DMS 273 (cell line): Measurements from ENCODE around the gene C2CD5.
A peak's percentile ranks its signal among the peaks of the same experiment; 100 is the strongest.
"Not testable (repeated sequence)": the region's sequence is repeated elsewhere in the genome, so short reads cannot be mapped to it uniquely, and the experiment has no call there.

Source experiments
- DNase-seq: peaks from one replicate; lab custom pipeline; 2025; ENCODE audit not compliant: unreplicated experiment; lab: John Stamatoyannopoulos, UW

The C2CD5 gene

DNA sequence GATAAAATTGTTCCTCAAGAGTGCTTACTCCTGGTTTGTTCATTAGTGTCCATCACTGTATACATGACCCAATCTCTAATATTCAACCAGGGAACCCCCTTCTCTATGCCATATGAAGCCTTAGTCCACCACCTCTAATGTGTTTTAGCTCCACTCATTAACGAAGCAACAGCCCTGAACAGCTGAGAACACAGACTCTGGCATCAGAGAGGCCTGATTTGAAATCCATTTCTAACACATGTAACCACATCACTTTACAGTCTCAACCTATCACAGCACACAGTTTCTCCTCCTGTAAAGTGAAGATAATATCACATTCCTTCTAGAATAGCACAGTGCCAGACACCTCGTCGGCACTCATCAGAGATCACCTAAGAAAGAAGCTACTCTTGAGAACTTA lies 64.3 kb downstream of the C2CD5 start:
- no peak for DNase-seq

DNA sequence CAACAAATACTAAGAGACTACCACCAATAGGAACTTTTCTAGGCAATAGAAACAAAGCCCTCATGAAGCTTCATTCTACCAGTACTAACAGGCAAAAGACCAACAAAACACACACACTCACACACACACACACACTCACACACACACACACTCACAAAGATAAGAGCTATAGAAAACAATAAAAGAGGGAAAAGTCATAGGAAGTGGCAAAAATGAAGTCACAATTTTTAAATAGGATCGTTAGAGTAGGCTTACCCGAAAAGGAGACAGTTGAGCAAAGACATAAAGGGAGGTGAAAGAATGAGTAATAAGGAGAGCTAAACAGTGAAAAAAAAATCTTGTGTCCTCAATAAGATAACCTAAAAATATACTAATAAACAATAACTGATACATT lies 66.5 kb downstream of the C2CD5 start:
- DNase-seq: no peak

DNA sequence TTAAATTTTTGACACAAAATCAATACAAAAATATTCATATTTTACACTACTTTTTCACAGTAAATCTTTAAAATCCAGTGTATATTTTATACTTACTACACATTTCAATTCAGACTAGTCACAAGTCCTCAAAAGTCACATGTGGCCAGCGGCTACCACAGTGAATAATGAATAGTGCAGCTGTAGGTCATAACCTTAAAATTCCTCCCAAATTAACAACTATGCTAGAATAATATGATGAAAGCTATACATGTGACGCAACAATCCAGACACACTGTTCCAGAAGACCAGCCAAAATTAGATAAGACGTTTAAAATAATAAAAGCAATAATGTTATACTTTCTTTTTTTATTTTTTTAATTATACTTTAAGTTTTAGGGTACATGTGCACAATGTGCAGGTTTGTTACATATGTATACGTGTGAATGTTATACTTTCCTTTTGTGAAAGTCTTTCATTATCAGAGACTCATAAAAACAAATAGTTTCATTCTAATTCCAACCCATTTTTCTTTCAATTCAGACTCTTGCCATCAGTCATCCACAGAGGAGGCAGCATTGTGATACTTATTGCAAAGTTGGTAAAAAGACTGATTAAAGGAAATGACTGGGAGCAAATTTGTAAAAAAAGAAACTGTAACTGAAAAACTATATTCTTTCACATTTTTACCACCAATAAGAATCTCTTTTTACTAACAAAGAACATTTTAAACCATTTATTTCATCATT lies 67.0 kb downstream of the C2CD5 start:
- DNase-seq: no peak

DNA sequence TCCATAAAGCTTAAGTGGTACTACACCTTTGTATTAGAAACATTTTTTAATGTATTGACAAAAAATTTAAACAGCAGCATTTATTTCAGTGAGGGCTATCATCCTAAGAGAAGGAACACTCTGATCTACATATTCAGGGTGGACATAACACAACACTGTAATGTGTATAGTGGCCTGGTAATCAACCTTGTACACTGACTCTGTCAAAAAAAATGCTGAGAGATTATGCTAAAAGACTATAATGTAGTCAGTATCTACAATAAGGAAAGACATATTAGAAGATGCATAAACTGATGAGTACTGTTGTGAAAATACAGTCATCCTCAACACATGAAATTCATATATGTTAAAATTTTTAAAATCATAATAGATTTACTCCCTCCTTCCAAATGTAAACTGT lies 68.2 kb downstream of the C2CD5 start:
- DNase-seq: no peak

DNA sequence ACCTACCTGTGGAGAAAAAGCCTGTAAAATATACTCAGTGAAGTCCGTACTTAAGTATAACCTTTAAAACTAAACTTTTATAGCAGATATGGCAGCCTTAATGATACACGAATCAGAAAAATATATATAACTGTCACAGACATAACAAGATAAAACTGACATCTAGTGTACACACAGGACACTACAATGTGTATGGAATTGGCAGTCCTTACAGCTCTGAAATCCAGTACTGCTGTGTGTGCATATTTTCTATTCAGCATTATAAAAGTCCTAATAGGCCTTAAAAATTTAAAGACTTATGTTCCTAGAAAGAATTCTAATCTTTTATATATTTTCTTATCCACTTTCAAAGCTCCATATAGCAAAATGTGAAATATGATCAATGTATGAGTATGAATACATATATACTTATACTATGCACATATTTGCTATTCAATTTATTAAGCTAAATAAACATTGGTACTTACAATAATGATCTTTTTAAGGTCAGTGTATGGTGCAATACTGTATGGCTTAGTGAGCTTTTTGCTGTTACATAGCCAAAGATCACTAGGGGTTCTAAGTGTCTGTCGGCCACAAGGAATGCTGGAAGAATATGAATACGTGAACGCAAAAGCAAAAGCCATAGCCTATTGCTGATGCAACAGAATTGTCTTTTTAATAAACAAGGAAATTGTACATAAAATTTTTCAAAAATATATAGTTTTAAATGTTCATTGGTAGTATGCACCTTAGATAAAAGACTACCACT lies 69.2 kb downstream of the C2CD5 start:
- no peak for DNase-seq

DNA sequence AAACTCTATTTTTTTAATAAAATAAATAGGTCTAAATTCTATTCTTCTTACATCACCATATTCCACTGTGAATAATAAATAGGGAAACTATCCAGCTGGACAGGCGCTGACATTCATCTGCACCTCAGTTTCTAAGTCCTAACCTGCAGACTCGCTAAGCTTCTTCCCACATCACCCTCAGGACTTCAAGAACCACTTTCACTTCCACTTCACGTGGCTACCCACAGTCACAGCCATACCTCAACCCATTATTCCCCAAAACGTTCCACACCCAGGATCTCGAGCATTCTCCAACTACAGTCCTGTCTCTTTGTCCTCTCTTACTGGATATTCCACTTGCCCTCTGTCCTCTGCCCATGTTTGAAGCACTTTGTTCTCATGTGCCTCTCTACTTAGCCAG lies 71.1 kb downstream of the C2CD5 start:
- DNase-seq: no peak

DNA sequence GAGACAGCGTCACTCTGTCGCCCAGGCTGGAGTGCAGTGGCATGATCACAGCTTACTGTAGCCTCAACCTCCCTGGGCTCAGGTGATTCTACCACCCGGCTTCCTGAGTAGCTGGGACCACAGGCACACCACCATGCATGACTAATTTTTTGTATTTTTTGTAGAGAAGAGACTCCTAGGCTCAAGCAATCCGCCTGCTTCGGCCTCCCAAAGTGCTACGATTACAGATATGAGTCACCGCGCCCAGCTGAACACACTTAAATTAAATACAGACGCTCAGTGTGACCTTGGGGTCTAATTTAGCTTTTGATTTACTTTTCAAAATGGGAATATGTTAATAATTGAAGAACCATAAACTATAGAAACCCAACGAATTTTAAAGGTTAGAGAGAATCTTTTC lies 77.2 kb downstream of the C2CD5 start:
- DNase-seq: no peak

DNA sequence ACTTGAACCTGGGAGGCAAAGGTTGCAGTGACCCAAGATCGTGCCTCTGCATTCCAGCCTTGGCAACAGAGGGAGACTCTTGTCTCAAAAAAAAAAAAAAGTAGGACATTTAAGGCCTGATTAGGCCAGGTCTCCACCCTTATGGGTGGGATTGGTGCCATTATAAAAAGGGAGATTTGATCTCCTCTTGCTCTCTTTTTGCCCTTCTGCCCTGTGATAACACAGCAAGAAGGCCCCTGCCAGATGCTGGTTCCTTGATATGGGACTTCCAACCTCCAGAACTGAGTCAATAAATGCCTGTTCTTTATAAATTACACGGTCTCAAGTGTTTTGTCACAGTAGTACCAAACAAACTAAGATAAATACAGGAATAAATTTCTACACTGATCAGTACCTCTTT lies 81.0 kb downstream of the C2CD5 start:
- DNase-seq: no peak

DNA sequence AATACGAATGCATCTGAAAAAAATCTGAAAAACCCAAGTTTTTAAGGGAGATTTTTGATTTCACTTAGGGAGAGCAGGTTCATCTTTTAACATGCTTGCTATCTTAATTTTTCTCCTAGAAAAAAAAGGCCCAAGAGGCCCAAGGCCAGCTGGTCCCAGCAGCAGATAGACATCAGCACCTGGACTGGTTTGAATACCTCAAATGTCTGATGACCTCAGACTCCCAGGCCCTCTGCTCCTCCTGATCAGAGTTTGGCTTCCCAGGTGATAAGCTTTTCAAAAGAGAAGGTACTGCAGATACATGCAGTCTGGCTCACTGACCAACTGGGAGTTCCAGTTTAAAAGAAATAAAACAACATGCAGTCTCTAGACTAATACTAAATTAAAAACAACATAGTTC lies 82.6 kb downstream of the C2CD5 start:
- no peak for DNase-seq

DNA sequence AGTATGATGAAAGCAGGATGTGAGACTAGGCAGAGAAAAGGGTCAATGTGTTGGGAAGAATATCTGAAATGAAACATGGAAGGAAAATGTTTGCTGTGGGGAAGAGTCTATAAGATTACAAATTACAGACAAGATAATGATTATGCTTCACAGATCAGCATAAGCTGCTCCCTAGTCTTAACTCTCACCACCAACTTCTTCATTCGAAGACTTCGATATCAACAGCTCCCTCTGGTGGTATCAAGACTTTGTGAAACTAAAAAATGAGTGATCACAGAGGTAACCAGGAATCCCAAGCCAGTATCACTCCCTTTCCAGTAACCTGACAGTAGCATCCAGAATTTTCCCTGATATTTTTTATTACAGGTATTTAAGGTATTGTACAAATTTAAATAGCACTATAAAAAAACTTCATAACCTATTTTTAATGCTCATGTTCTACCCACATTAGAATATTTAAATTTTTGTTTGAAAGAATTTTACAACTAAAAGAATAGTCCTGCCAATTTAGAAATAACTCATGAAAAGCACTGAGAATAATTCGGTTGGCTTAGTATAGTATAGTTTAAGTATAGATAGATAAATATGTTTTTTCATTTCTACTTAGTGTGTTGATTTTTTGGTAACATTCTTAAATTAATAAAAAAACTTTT lies 84.4 kb downstream of the C2CD5 start:
- DNase-seq: peak; percentile 74

DNA sequence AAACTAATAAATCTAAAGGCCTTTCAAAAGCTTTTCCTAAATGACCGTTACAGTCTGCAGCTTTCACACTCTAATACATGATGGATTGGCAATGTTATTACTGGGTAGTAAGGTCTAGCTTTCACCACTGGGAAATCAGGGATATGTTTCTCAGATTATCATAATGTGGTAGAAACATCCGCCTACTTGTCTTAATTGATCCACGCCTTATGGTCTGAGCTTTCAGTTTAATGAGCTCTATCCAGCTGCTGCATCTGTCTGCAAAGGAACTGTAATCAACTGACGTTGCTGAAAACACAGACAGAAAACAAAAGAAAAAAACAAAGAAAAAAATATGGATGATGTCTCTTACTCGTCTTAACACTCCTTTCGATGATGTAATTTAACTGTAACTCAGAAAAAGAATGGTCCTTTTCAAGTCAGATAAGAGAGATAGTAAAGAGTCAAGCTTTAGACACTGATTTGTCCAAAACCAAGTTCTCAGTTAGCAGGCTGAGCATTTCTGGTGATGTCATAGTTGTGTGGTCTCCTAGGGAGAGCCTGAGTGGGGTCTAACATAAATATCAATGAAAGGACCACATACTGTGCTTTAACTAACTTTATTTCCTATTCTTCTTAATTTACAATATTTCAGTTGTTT lies 85.9 kb downstream of the C2CD5 start:
- peak; percentile 66 for DNase-seq

DNA sequence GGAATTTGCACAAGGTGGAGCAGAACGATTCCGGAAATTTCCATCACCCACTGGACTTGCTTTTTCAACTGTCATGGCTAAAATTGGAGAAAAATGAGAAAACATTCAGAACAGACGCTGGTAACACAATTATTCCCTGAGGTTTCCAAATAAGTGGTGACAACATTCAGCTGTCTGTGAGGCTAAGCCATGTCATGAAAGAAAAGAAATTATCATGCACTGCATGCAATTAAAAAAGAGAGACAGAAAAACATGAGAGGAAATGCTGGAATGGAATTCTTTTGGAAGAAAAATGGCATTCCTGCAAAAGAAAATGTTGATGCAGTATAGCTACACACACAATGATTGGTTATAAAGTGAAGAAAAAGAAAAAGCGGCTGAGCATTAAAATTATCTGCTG lies 87.3 kb downstream of the C2CD5 start:
- DNase-seq: no peak

DNA sequence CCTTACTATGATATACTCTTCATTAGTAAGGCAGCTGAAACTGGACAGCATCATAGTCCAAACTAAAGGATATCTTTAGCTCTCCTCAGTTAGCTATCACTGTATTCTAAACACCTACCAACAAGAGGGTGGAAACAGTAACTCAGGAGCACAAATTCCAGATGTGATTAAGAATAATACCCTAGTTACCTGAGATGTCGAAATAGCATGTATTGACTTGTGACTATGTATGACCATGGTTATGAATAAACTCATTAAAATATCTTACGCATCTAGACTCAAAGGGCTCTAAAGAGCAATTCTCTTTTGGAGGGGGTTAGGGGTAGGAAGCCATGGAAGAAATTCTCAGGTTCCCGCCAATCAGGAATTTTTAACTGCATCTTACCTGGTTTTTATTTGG lies 90.8 kb downstream of the C2CD5 start:
- DNase-seq: no peak

DNA sequence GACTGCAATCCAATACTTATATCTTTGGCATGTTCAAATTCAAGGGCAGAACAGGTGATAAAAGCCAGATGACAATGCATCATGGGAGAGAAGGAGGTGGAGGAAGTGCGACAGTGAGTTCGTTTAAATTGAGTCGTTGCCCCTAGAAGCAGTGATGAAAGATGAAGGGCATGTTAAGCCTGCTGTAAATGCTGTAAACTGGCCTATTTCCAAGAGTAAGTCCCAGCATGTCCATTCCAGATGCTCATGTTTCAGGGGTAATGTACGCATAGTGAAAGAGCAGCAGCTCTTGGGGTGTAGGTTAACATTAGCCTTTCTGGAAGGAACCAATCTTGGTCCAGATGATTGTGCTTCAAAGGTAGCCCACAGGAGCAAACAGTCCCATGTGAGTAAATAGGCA lies 97.1 kb downstream of the C2CD5 start:
- DNase-seq: peak; percentile 73

DNA sequence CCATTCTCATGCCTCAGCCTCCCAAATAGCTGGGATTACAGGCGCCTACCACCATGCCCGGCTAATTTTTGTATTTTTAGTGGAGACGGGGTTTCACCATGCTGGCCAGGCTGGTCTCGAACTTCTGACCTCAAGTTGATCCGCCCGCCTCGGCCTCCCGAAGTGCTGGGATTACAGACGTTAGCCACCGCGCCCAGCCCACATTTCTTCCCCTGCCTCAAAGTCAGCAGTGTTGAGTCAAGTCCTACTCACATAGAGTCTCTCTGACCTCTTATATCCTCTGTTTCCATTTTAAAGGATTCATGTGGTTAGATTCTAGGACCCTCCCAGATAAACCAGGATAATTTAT lies 100.1 kb downstream of the C2CD5 start:
- not testable (repeated sequence) for DNase-seq

DNA sequence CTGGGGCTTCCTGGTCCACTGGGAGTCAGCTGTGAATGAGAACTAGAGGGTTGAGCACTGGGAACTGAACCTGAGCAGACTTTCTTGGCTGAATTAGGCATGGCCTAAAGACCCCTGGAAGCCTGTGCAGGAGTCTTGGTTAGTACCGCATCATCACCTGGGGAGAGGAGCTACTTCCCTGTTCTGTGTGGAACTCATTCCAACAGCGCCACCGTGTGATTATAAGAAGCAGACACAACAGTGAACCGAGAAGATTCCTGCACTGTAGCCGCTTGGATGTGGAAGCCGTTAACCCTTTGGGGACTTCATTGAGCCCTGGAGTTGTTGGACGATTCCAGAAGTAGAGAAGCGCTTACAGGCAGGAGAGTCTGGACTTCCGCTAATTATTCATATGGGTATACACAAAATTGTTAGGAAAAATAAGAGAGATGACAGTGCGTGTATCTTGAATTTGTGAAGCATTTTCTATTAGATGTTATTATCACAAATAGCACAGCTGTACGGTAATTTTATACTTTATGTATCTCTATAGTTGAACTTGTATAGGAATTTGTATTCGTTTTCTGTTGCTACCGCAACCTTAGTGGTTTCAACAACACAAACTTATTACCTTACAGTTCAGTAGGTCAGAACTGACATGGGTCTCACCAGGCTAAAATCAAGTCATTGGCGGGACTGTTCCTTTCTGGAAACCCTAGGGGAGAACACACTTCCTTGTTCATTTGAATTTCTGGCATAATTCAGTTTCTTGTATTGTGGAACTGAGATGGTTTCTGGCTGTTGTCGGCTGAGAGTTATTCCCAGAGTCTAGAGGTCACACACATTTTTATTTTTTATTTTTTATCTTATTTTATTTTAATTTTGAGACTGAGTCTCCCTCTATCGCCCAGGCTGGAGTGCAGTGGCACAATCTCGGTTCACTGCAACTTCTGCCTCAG lies 100.7 kb downstream of the C2CD5 start:
- DNase-seq: peak; percentile 82

DNA sequence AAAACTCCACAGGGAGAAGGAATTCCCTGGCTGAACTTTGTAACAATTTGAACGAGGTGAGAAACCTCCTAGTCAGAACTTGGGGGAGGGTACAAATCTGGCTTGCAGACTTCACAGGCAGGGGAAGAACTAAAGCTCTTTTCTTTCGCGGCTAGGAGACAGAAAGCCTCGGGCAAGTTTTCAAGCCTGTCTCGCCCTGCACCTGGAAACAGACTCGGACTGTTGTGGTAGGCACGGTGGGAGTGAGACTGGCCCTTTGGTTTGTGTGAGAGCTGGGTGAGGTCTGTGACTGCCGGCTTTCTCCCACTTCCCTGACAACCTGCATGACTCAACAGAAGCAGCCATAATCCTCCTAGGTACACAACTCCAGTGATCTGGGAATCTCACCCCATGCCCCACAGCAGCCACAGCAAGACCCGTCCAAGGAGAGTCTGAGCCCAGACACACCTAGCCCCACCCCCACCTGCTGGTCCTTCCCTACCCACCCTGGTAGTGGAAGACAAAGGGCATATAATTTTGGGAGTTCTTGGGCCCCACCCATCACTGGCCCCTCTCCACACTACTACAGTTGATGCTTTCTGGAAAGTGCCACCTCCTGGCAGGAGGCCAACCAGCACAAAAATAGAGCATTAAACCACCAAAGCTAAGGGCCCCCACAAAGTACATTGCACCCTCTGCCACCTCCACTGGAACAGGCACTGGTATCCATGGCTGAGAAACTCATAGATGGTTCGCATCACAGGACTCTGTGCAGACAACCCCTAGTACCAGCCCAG lies 107.1 kb downstream of the C2CD5 start:
- DNase-seq: peak; percentile 4

DNA sequence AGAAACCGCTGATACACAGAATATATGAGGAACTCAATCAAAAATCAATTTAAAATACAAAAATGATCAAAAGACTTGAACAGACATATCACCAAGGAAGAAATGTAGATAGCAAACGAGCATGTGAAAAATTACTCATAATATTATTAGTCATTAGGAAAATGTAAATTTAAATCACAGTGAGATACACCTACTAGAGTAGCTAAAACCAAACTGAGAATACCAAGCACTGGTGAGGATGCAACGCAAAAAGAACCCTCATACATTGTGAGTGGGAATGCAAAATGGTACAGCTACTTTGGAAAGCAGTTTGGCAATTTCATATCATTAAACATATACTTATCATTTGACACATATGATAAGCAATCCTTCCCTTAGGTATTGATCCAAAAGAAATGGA lies 108.8 kb downstream of the C2CD5 start:
- DNase-seq: no peak

DNA sequence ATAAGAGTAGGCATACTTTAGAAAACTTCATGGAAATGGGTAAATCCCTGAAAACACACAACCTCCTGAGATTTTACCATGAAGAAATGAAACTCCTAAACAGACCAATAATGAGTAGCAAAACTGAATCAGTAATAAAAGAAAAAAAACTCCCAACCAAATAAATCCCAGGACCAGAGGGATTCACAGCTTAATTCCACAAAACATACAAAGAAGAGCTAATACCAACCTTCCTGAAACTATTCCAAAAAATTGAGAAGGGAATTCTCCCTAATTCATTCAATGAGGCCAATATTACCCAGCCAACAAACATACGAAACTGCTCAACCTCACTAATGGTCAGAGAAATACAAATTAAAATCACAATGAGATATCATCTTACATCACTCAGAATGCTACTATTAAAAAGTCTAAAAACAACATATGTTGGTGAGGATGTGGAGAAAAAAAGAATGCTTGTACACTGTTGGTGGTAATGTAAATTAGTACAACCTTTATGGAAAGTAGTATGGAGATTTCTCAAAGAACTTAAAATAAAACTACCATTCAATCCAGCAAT lies 112.6 kb downstream of the C2CD5 start:
- no peak for DNase-seq

DNA sequence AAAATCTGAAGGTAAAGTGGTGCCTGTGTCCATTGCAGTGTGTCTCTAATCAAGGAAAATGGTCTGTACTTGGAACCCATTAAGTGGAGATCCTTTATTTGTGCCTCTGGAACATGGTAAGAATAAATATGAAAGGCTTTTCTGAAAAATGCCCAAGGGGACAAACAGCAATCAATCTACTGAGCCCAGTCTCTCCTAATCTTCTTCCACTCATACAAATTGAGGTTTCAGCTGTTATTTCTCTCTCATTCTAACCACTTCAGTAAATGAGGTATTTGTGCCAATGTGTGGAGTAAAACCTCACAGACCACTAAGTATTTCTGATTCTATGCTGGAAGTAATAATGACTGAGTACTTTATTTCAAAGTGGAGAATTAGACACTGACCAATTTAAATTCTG lies 127.5 kb downstream of the C2CD5 start:
- DNase-seq: no peak
